ENCODE data around the gene ERFL. TPM values are rescaled to one million over a fixed set of nuclear protein-coding genes. Genes with fewer than 3 reads are reported as not detected.

The ERFL gene
- total and polyA plus RNA-seq, 12 donors: 0.10 TPM; not detected in 11

GRCh38 chr19:41897181-41897580 is 31.1 kb downstream of the ERFL start:
- TF ChIP-seq POLR2A (IDR thresholded peaks at IDR 0.05) (no peak), CTCF (IDR thresholded peaks at IDR 0.05) (no peak)
- Histone ChIP-seq H3K4me3 (no peak overlapping the region), H3K27ac (no peak overlapping the region), H3K36me3 (replicated peaks in 1 of 2) (peaks cover 0 to 70% of the 10 kb centered on the region in 2 donors), H3K27me3 (no peaks in the 10 kb centered on the region), H3K9me3 (replicated peaks in 1 of 3) (no peaks in the 10 kb centered on the region), H3K4me1 (replicated peaks in 1 of 2) (no peaks in the 10 kb centered on the region)
- no peak for DNase-seq
- WGBS, 4 donors: 95 to 100% (median 97%) methylated on average over 3 of the region's 3 CpGs; no CpG with 5 or more reads in 1 of the 4 donors
- intact Hi-C loops (cut with DNase I): no loop called here

- Histone ChIP-seq H3K4me3 (no peak overlapping the region), H3K36me3 (replicated peaks in 1 of 2) (peaks cover 0 to 70% of the 10 kb centered on the region in 2 donors), H3K9me3 (replicated peaks in 1 of 3) (no peaks in the 10 kb centered on the region), H3K27ac (no peak overlapping the region), H3K27me3 (no peaks in the 10 kb centered on the region), H3K4me1 (replicated peaks in 1 of 2) (no peaks in the 10 kb centered on the region)
- intact Hi-C loops (cut with DNase I): no loop called here
- no peak for TF ChIP-seq POLR2A (IDR thresholded peaks at IDR 0.05)
- no peak for TF ChIP-seq CTCF (IDR thresholded peaks at IDR 0.05)
- WGBS, 4 donors: 86 to 100% (median 96%) methylated on average over 1 of the region's 1 CpG
- DNase-seq: no peak
These were observed 31.7 kb downstream of the ERFL start for GRCh38 chr19:41896581-41896942.

GRCh38 chr19:41895745-41896580 is 32.3 kb downstream of the ERFL start:
- Histone ChIP-seq H3K4me1 (replicated peaks in 1 of 2) (no peaks in the 10 kb centered on the region), H3K36me3 (replicated peaks in 1 of 2) (peaks cover 0 to 65% of the 10 kb centered on the region in 2 donors), H3K9me3 (replicated peaks in 1 of 3) (no peaks in the 10 kb centered on the region), H3K27me3 (no peaks in the 10 kb centered on the region), H3K27ac (no peak overlapping the region), H3K4me3 (no peak overlapping the region)
- no peak for DNase-seq
- TF ChIP-seq POLR2A (IDR thresholded peaks at IDR 0.05) (no peak), CTCF (IDR thresholded peaks at IDR 0.05) (no peak)
- WGBS, 4 donors: 75 to 91% (median 89%) methylated on average over 6 to 19 of the region's 19 CpGs
- intact Hi-C loops (cut with DNase I): no loop called here

- Histone ChIP-seq H3K9me3 (replicated peaks in 1 of 3) (no peaks in the 10 kb centered on the region), H3K4me3 (no peak overlapping the region), H3K36me3 (replicated peaks in 1 of 2) (peaks cover 0 to 56% of the 10 kb centered on the region in 2 donors), H3K27ac (no peak overlapping the region), H3K4me1 (replicated peaks in 1 of 2) (no peaks in the 10 kb centered on the region), H3K27me3 (no peaks in the 10 kb centered on the region)
- WGBS, 4 donors: 85 to 87% (median 86%) methylated on average over 5 to 14 of the region's 14 CpGs
- no peak for DNase-seq
- no peak for TF ChIP-seq POLR2A (IDR thresholded peaks at IDR 0.05)
- TF ChIP-seq CTCF (IDR thresholded peaks at IDR 0.05): no peak
- intact Hi-C loops (cut with DNase I): no loop called here
These were observed 33.9 kb downstream of the ERFL start for GRCh38 chr19:41894350-41894749.

Data from adrenal gland (tissue), 12 donors.